Osteocyte (in vitro differentiated cells): Measurements from ENCODE around the gene KLHL20. TPM values are rescaled to one million over a fixed set of nuclear protein-coding genes. Genes with fewer than 3 reads are reported as not detected.
A peak's percentile ranks its signal among the peaks of the same experiment; 100 is the strongest.
"Not testable (repeated sequence)": the region's sequence is repeated elsewhere in the genome, so short reads cannot be mapped to it uniquely, and the experiment has no call there.

Experiments
- DNase-seq: peaks from one replicate; pipeline ENCODE4 v3.0.0; 2021; ENCODE audit warnings: mixed read lengths; ENCODE audit not compliant: unreplicated experiment; ENCODE audit errors: extremely low spot score
- H3K27ac Mint-ChIP-seq: one replicate; pipeline ENCODE4 v1.8.0; 2021; ENCODE audit warnings: mild to moderate bottlenecking, mixed read lengths; ENCODE audit not compliant: unreplicated experiment
- H3K27me3 Mint-ChIP-seq: one replicate; pipeline ENCODE4 v1.8.0; 2021; ENCODE audit warnings: mixed read lengths; ENCODE audit not compliant: unreplicated experiment
- H3K36me3 Mint-ChIP-seq: one replicate; pipeline ENCODE4 v1.8.0; 2021; ENCODE audit warnings: mixed read lengths; ENCODE audit not compliant: unreplicated experiment
- H3K4me1 Mint-ChIP-seq: one replicate; pipeline ENCODE4 v1.8.0; 2021; ENCODE audit warnings: mixed read lengths; ENCODE audit not compliant: unreplicated experiment
- H3K4me3 Mint-ChIP-seq: one replicate; pipeline ENCODE4 v1.8.0; 2021; ENCODE audit warnings: mild to moderate bottlenecking, moderate library complexity, mixed read lengths; ENCODE audit not compliant: unreplicated experiment
- H3K9me3 Mint-ChIP-seq: one replicate; pipeline ENCODE4 v1.8.0; 2021; ENCODE audit warnings: mixed read lengths; ENCODE audit not compliant: unreplicated experiment
- long read RNA-seq: library from polyadenylated mRNA; unstranded; transcript quantifications from one replicate; pipeline ENCODE4 v2.0.0, GENCODE V29; 2021
- total RNA-seq: library from RNA; stranded (reverse); gene quantifications from 2 replicates; pipeline ENCODE4 v1.2.1, GENCODE V29; 2021
- TF ChIP-seq, protein P1 (sequence below): fragments of 200-600 bp; sonication (generic); IDR thresholded peaks from 2 replicates; pipeline ENCODE4 v1.5.0; 2021; ENCODE audit warnings: antibody characterized with exemption, mild to moderate bottlenecking, moderate library complexity

The KLHL20 gene, protein sequence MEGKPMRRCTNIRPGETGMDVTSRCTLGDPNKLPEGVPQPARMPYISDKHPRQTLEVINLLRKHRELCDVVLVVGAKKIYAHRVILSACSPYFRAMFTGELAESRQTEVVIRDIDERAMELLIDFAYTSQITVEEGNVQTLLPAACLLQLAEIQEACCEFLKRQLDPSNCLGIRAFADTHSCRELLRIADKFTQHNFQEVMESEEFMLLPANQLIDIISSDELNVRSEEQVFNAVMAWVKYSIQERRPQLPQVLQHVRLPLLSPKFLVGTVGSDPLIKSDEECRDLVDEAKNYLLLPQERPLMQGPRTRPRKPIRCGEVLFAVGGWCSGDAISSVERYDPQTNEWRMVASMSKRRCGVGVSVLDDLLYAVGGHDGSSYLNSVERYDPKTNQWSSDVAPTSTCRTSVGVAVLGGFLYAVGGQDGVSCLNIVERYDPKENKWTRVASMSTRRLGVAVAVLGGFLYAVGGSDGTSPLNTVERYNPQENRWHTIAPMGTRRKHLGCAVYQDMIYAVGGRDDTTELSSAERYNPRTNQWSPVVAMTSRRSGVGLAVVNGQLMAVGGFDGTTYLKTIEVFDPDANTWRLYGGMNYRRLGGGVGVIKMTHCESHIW
- 27.1 and 27.8 TPM in 2 replicates for total RNA-seq
- long read RNA-seq, transcript KLHL20-201 (12 exons, 3,421 nt): major isoform, 72 of 118 reads
- long read RNA-seq, partial matches to known transcripts: 21 of 118 reads
- long read RNA-seq, other reads (novel, unspliced or antisense): 25 of 118 reads

DNA sequence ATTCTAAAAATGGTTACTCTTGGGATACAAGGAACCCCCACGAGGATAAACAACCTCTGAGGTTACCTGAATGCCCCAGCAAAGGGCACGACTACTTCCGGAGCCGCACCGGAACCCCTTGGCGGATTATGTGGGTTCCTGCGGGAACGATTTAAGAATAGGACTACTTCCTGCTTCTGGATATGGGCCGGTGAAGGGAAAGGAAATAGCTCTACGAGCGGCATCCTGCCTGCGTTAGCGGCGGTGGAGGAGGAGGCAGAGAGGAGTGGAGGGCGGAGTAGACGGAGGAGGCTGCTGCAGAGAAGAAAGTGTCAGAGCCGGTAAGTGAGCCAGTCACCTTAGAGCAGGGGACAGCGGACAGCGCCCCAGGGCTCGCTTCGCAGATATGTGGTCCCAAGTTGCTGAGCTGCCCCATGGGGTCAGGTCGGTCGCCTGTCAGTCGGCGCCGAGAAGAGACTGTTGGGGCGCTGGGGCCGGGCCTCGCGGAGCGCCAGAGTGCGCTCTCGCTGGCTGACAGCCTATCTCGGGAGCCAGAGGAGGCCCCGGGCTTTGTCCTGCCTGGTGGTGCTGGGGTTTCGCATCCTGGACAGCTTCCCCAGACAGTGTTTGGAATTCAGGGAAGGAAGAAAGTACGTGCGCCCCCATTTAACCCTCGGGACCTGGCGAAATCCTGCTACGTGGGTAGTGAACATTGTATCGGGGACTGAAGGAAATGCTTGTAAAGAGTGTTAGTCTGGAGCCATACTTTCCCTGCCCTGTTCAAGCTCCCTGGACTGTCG lies at the start of gene KLHL20:
KLHL20 (plus strand) TSS at position 223 of the 779 bp plus-strand sequence. CDS start 1,063 bp downstream, outside the sequence.
- H3K9me3 Mint-ChIP-seq: no peaks in the 10 kb centered on the region
- peak; percentile 93 for DNase-seq
- H3K4me1 Mint-ChIP-seq: peaks cover 29% of the 10 kb centered on the region
- H3K27ac Mint-ChIP-seq: peak within 1 kb of the TSS; percentile 97
- peaks cover 4% of the 10 kb centered on the region for H3K36me3 Mint-ChIP-seq
- peaks cover 18% of the 10 kb centered on the region for H3K27me3 Mint-ChIP-seq
- TF ChIP-seq, protein P1, sequence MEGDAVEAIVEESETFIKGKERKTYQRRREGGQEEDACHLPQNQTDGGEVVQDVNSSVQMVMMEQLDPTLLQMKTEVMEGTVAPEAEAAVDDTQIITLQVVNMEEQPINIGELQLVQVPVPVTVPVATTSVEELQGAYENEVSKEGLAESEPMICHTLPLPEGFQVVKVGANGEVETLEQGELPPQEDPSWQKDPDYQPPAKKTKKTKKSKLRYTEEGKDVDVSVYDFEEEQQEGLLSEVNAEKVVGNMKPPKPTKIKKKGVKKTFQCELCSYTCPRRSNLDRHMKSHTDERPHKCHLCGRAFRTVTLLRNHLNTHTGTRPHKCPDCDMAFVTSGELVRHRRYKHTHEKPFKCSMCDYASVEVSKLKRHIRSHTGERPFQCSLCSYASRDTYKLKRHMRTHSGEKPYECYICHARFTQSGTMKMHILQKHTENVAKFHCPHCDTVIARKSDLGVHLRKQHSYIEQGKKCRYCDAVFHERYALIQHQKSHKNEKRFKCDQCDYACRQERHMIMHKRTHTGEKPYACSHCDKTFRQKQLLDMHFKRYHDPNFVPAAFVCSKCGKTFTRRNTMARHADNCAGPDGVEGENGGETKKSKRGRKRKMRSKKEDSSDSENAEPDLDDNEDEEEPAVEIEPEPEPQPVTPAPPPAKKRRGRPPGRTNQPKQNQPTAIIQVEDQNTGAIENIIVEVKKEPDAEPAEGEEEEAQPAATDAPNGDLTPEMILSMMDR: no peak
- H3K4me3 Mint-ChIP-seq: peak within 1 kb of the TSS; percentile 98

DNA sequence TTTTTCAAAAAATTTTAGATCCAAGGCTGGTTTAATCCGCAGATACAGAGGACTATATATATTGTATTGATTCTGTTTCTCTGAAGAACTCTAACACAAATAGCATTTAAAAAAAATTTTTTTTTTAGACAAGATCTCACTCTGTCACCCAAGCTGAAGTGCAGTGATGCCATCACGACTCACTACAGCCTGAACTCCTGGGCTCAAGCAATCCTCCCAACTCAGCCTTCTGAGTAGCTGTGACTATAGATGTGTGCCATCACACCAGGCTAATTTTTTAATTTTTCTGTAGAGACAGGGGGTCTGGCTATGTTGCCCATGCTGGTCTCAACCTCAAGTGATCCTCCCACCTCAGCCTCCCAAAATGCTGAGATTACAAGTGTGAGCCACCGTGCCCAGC lies 48.1 kb upstream of the KLHL20 start:
- TF ChIP-seq, protein P1: no peak
- Mint-ChIP-seq H3K27ac (no peak overlapping the region), H3K9me3 (no peaks in the 10 kb centered on the region), H3K4me1 (no peaks in the 10 kb centered on the region), H3K27me3 (peaks cover 3% of the 10 kb centered on the region), H3K36me3 (no peaks in the 10 kb centered on the region), H3K4me3 (no peak overlapping the region)
- no peak for DNase-seq

DNA sequence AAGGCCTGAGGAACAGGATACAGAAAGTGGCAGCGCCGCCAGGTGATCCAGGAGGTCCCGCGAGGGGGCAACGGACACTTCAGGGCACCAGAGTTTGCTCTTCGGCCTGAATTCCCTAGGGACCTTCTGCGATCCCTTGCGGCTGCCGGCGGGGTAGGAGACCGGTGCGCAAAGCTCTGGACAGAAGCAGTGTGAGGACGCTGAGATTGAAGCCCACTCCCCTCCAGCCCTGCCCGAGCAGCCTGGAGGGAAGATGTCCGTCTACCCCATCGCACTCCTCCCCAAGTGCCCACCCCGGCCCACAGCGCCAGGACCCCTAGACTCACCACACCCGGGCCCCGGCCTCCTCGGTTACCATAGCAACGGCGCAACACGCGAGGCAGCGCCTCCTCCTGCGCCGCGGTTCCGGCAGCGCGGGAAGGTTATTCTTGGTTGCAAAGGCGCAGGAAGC lies 45.3 kb upstream of the KLHL20 start, which contains the start of gene ANKRD45:
ANKRD45 (minus strand) TSS at position 361 of the 451 bp plus-strand sequence. CDS start 10,433 bp downstream, outside the sequence.
- Mint-ChIP-seq H3K36me3 (no peaks in the 10 kb centered on the region), H3K4me1 (no peaks in the 10 kb centered on the region), H3K9me3 (no peaks in the 10 kb centered on the region), H3K4me3 (peak within 1 kb of the TSS; percentile 61), H3K27ac (no peak within 1 kb of the TSS), H3K27me3 (peaks cover 3% of the 10 kb centered on the region)
- peak; percentile 85 for DNase-seq
- TF ChIP-seq, protein P1: no peak

DNA sequence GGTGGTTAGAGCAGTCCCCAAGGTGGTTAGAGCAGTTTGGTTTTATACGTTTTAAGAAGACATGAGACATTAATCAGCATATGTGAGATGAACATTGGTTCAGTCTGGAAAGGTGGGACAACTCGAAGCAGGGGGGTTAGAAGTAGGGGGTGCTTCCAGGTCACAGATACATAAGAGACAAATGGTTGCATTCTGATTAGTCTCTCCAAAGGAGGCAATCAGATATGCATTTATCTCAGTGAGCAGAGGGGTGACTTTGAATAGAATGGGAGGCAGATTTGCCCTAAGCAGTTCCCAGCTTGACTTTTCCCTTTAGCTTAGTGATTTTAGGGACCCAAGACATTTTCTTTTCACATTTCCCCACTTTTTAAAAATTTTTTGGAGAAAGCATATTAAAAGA lies 40.3 kb upstream of the KLHL20 start:
- not testable (repeated sequence) for H3K27me3 Mint-ChIP-seq, H3K4me1 Mint-ChIP-seq, H3K9me3 Mint-ChIP-seq, H3K4me3 Mint-ChIP-seq, DNase-seq, H3K36me3 Mint-ChIP-seq, H3K27ac Mint-ChIP-seq

DNA sequence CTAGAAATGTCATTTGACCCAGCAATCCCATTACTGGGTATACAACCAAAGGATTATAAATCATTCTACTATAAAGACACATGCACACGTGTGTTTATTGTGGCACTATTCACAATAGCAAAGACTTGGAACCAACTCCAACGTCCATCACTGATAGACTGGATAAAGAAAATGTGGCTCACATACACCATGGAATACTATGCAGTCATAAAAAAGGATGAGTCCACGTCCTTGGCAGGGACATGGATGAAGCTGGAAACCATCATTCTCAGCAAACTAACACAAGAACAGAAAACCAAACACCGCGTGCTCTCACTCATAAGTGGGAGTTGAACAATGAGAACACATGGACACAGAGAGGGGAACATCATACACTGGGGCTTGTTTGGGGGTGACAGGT lies 34.6 kb upstream of the KLHL20 start:
- not testable (repeated sequence) for DNase-seq, H3K4me3 Mint-ChIP-seq, H3K9me3 Mint-ChIP-seq, H3K4me1 Mint-ChIP-seq, H3K27me3 Mint-ChIP-seq, H3K27ac Mint-ChIP-seq, H3K36me3 Mint-ChIP-seq
